GM23338 (cell line): ENCODE results near the gene RNF217. TPM values are rescaled to one million over a fixed set of nuclear protein-coding genes. Genes with fewer than 3 reads are reported as not detected.

Source experiments
- ATAC-seq: fragments of 200-7000 bp; cut with Tn5 transposase; 3 replicates; pipeline ENCODE4 v1.9.1; 2020
- DNase-seq: peaks from one replicate; pipeline ENCODE4 v3.0.0-alpha.2; 2015; ENCODE audit warnings: low spot score
- H2AFZ ChIP-seq: fragments of 200-600 bp; sonication (generic); 2 replicates; pipeline ENCODE4 v1.8.0; 2016; ENCODE audit warnings: antibody characterized with exemption, mild to moderate bottlenecking, moderate library complexity
- H3F3A ChIP-seq: fragments of 200-600 bp; sonication (generic); replicated peaks from 2 replicates; pipeline ENCODE4 v1.8.0; 2017; ENCODE audit warnings: antibody characterized with exemption, mixed run types, low read depth
- H3K27ac ChIP-seq: fragments of 200-600 bp; sonication (generic); 2 replicates; pipeline ENCODE4 v1.6.1; 2016; ENCODE audit warnings: low read depth
- H3K27me3 ChIP-seq: fragments of 200-600 bp; sonication (generic); 2 replicates; pipeline ENCODE4 v1.8.0; 2016; ENCODE audit warnings: mild to moderate bottlenecking, mixed run types, moderate library complexity; ENCODE audit not compliant: insufficient read depth
- H3K36me3 ChIP-seq: fragments of 200-600 bp; sonication (generic); 2 replicates; pipeline ENCODE4 v1.8.0; 2016; ENCODE audit warnings: mild to moderate bottlenecking; ENCODE audit not compliant: insufficient read depth
- H3K4me1 ChIP-seq: fragments of 200-600 bp; sonication (generic); 2 replicates; pipeline ENCODE4 v1.8.0; 2016; ENCODE audit warnings: mild to moderate bottlenecking, moderate library complexity; ENCODE audit not compliant: insufficient read depth
- H3K4me2 ChIP-seq: fragments of 200-600 bp; sonication (generic); 2 replicates; pipeline ENCODE4 v1.7.1; 2017; ENCODE audit warnings: mixed run types
- H3K4me3 ChIP-seq: fragments of 200-600 bp; sonication (generic); 2 replicates; pipeline ENCODE4 v1.6.1; 2016; ENCODE audit warnings: mixed run types
- H3K79me2 ChIP-seq: fragments of 200-600 bp; sonication (generic); replicated peaks from 2 replicates; pipeline ENCODE4 v1.8.0; 2017; ENCODE audit warnings: mild to moderate bottlenecking; ENCODE audit not compliant: insufficient read depth
- H3K9me2 ChIP-seq: fragments of 200-600 bp; sonication (generic); 2 replicates; pipeline ENCODE4 v1.8.0; 2017; ENCODE audit not compliant: insufficient read depth
- H4K20me1 ChIP-seq: fragments of 200-600 bp; sonication (generic); replicated peaks from 2 replicates; pipeline ENCODE4 v1.8.0; 2017; ENCODE audit warnings: mild to moderate bottlenecking; ENCODE audit not compliant: insufficient read depth
- H3K27ac Mint-ChIP-seq: 2 replicates; pipeline ENCODE4 v1.8.0; 2020; ENCODE audit warnings: inconsistent platforms, mild to moderate bottlenecking, moderate library complexity, mixed read lengths
- H3K27me3 Mint-ChIP-seq: 3 replicates; pipeline ENCODE4 v1.8.0; 2022; ENCODE audit warnings: low read depth, mild to moderate bottlenecking, moderate library complexity, mixed read lengths, inconsistent platforms; ENCODE audit not compliant: insufficient read depth, poor library complexity
- H3K36me3 Mint-ChIP-seq: 3 replicates; pipeline ENCODE4 v1.8.0; 2021; ENCODE audit warnings: low read depth, mild to moderate bottlenecking, inconsistent platforms, moderate library complexity, mixed read lengths
- H3K4me1 Mint-ChIP-seq: 3 replicates; pipeline ENCODE4 v1.8.0; 2020; ENCODE audit warnings: mild to moderate bottlenecking, inconsistent platforms, mixed read lengths
- H3K4me3 Mint-ChIP-seq: 3 replicates; pipeline ENCODE4 v1.8.0; 2021; ENCODE audit warnings: moderate library complexity, mild to moderate bottlenecking, inconsistent platforms, mixed read lengths
- H3K9me3 Mint-ChIP-seq: 3 replicates; pipeline ENCODE4 v1.8.0; 2020; ENCODE audit warnings: moderate library complexity, mild to moderate bottlenecking, inconsistent platforms, mixed read lengths
- CREB1 ChIP-seq: fragments of 250-450 bp; sonication (Bioruptor Pico); IDR thresholded peaks from 2 replicates; pipeline ENCODE4 v1.5.0; 2020; ENCODE audit warnings: low read depth, mild to moderate bottlenecking, moderate library complexity
- CTCF ChIP-seq, 2 experiments: fragments of 200-600 bp in 1 of 2; sonication (generic) in 1 of 2; conservative IDR thresholded peaks; 2 replicates each; pipeline versions ENCODE4 v1.5.1 to v1.6.1; 2016 to 2017; ENCODE audit warnings: antibody characterized with exemption in 2 of 2, low read depth in 2 of 2, mild to moderate bottlenecking in 2 of 2, moderate library complexity in 1 of 2
- EZH2 ChIP-seq: fragments of 200-600 bp; sonication (generic); IDR thresholded peaks from one replicate; pipeline ENCODE4 v1.8.0; 2017; ENCODE audit warnings: antibody characterized with exemption, mild to moderate bottlenecking, low read depth; ENCODE audit not compliant: unreplicated experiment
- EZH2phosphoT487 ChIP-seq: fragments of 200-600 bp; sonication (generic); IDR thresholded peaks from one replicate; pipeline ENCODE4 v1.8.1; 2018; ENCODE audit warnings: antibody characterized with exemption; ENCODE audit not compliant: unreplicated experiment
- JUNB ChIP-seq: IDR thresholded peaks from one replicate; pipeline ENCODE4 v1.6.1; 2016; ENCODE audit warnings: antibody characterized with exemption; ENCODE audit not compliant: unreplicated experiment
- NANOG ChIP-seq: IDR thresholded peaks from 2 replicates; pipeline ENCODE4 v1.6.1; 2016; ENCODE audit warnings: antibody characterized with exemption, borderline replicate concordance
- POLR2AphosphoS5 ChIP-seq: IDR thresholded peaks from 2 replicates; pipeline ENCODE4 v1.6.1; 2016; ENCODE audit warnings: antibody characterized with exemption, low read depth
- STAT1 ChIP-seq: IDR thresholded peaks from one replicate; pipeline ENCODE4 v1.6.1; 2016; ENCODE audit warnings: antibody characterized with exemption; ENCODE audit not compliant: unreplicated experiment
- ZNF114 ChIP-seq: fragments of 250-450 bp; sonication (Bioruptor Pico); IDR thresholded peaks from 2 replicates; pipeline ENCODE4 v1.5.0; 2020; ENCODE audit warnings: mild to moderate bottlenecking, moderate library complexity
- ZNF331 ChIP-seq: fragments of 250-450 bp; sonication (Bioruptor Pico); IDR thresholded peaks from 2 replicates; pipeline ENCODE4 v1.5.0; 2020; ENCODE audit warnings: low read depth, mild to moderate bottlenecking, moderate library complexity
- polyA plus RNA-seq: library from polyadenylated mRNA; unstranded; fragments of >200 nt; fragmentation: Nextera tagmentation; extraction: Ambion mirVana; gene quantifications from 2 replicates; pipeline ENCODE4 v1.2.1, GENCODE V29; 2016
- total RNA-seq: library from RNA; depleted of rRNA; stranded (reverse); fragments of >200 nt; shearing (Covaris generic); gene quantifications from 2 replicates; pipeline ENCODE4 v1.2.3, GENCODE V29; 2014
- TF ChIP-seq, protein P1 (sequence below): IDR thresholded peaks from 2 replicates; pipeline ENCODE4 v1.6.1; 2016; ENCODE audit warnings: antibody characterized with exemption
- TF ChIP-seq, protein P2 (sequence below): IDR thresholded peaks from one replicate; pipeline ENCODE4 v1.6.1; 2018; ENCODE audit warnings: antibody characterized with exemption; ENCODE audit not compliant: unreplicated experiment
- TF ChIP-seq, protein P3 (sequence below): fragments of 250-450 bp; sonication (Bioruptor Pico); IDR thresholded peaks from 2 replicates; pipeline ENCODE4 v1.5.0; 2020; ENCODE audit warnings: mild to moderate bottlenecking, moderate library complexity

Gene RNF217
- total and polyA plus RNA-seq, 2 experiments from 2014 or later: 1.7 to 6.2 TPM

GRCh38 chr6:125101631-125102030 is 139.4 kb downstream of the RNF217 start:
- no peaks in the 10 kb centered on the region for H3K36me3 ChIP-seq
- Mint-ChIP-seq H3K4me3 (no peak overlapping the region), H3K27me3 (peaks cover 12% of the 10 kb centered on the region), H3K36me3 (no peaks in the 10 kb centered on the region), H3K9me3 (no peaks in the 10 kb centered on the region), H3K4me1 (peaks cover 40% of the 10 kb centered on the region), H3K27ac (no peak overlapping the region)
- H3K27me3 ChIP-seq: peaks cover 21% of the 10 kb centered on the region
- no peaks in the 10 kb centered on the region for H3F3A ChIP-seq
- H3K4me1 ChIP-seq: peaks cover 11% of the 10 kb centered on the region; the same call in 1 of the 2 replicates
- ATAC-seq: no peak
- no peak for DNase-seq
- no peak overlapping the region for H2AFZ ChIP-seq
- H3K27ac ChIP-seq: no peak overlapping the region
- TF ChIP-seq CREB1 (CRISPR knock-in tag) (no peak), EZH2 (no peak), ZNF114 (CRISPR knock-in tag) (no peak), CTCF (conservative IDR thresholded peaks at IDR 0.05; ENCODE audit: low read depth in 2 of 2) (no peak), EZH2phosphoT487 (no peak), ZNF331 (CRISPR knock-in tag) (no peak), STAT1 (no peak), JUNB (no peak), NANOG (no peak), POLR2AphosphoS5 (no peak)
- TF ChIP-seq, protein P1, sequence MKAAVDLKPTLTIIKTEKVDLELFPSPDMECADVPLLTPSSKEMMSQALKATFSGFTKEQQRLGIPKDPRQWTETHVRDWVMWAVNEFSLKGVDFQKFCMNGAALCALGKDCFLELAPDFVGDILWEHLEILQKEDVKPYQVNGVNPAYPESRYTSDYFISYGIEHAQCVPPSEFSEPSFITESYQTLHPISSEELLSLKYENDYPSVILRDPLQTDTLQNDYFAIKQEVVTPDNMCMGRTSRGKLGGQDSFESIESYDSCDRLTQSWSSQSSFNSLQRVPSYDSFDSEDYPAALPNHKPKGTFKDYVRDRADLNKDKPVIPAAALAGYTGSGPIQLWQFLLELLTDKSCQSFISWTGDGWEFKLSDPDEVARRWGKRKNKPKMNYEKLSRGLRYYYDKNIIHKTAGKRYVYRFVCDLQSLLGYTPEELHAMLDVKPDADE: no peak
- TF ChIP-seq, protein P2, sequence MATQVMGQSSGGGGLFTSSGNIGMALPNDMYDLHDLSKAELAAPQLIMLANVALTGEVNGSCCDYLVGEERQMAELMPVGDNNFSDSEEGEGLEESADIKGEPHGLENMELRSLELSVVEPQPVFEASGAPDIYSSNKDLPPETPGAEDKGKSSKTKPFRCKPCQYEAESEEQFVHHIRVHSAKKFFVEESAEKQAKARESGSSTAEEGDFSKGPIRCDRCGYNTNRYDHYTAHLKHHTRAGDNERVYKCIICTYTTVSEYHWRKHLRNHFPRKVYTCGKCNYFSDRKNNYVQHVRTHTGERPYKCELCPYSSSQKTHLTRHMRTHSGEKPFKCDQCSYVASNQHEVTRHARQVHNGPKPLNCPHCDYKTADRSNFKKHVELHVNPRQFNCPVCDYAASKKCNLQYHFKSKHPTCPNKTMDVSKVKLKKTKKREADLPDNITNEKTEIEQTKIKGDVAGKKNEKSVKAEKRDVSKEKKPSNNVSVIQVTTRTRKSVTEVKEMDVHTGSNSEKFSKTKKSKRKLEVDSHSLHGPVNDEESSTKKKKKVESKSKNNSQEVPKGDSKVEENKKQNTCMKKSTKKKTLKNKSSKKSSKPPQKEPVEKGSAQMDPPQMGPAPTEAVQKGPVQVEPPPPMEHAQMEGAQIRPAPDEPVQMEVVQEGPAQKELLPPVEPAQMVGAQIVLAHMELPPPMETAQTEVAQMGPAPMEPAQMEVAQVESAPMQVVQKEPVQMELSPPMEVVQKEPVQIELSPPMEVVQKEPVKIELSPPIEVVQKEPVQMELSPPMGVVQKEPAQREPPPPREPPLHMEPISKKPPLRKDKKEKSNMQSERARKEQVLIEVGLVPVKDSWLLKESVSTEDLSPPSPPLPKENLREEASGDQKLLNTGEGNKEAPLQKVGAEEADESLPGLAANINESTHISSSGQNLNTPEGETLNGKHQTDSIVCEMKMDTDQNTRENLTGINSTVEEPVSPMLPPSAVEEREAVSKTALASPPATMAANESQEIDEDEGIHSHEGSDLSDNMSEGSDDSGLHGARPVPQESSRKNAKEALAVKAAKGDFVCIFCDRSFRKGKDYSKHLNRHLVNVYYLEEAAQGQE: no peak
- TF ChIP-seq, protein P3, sequence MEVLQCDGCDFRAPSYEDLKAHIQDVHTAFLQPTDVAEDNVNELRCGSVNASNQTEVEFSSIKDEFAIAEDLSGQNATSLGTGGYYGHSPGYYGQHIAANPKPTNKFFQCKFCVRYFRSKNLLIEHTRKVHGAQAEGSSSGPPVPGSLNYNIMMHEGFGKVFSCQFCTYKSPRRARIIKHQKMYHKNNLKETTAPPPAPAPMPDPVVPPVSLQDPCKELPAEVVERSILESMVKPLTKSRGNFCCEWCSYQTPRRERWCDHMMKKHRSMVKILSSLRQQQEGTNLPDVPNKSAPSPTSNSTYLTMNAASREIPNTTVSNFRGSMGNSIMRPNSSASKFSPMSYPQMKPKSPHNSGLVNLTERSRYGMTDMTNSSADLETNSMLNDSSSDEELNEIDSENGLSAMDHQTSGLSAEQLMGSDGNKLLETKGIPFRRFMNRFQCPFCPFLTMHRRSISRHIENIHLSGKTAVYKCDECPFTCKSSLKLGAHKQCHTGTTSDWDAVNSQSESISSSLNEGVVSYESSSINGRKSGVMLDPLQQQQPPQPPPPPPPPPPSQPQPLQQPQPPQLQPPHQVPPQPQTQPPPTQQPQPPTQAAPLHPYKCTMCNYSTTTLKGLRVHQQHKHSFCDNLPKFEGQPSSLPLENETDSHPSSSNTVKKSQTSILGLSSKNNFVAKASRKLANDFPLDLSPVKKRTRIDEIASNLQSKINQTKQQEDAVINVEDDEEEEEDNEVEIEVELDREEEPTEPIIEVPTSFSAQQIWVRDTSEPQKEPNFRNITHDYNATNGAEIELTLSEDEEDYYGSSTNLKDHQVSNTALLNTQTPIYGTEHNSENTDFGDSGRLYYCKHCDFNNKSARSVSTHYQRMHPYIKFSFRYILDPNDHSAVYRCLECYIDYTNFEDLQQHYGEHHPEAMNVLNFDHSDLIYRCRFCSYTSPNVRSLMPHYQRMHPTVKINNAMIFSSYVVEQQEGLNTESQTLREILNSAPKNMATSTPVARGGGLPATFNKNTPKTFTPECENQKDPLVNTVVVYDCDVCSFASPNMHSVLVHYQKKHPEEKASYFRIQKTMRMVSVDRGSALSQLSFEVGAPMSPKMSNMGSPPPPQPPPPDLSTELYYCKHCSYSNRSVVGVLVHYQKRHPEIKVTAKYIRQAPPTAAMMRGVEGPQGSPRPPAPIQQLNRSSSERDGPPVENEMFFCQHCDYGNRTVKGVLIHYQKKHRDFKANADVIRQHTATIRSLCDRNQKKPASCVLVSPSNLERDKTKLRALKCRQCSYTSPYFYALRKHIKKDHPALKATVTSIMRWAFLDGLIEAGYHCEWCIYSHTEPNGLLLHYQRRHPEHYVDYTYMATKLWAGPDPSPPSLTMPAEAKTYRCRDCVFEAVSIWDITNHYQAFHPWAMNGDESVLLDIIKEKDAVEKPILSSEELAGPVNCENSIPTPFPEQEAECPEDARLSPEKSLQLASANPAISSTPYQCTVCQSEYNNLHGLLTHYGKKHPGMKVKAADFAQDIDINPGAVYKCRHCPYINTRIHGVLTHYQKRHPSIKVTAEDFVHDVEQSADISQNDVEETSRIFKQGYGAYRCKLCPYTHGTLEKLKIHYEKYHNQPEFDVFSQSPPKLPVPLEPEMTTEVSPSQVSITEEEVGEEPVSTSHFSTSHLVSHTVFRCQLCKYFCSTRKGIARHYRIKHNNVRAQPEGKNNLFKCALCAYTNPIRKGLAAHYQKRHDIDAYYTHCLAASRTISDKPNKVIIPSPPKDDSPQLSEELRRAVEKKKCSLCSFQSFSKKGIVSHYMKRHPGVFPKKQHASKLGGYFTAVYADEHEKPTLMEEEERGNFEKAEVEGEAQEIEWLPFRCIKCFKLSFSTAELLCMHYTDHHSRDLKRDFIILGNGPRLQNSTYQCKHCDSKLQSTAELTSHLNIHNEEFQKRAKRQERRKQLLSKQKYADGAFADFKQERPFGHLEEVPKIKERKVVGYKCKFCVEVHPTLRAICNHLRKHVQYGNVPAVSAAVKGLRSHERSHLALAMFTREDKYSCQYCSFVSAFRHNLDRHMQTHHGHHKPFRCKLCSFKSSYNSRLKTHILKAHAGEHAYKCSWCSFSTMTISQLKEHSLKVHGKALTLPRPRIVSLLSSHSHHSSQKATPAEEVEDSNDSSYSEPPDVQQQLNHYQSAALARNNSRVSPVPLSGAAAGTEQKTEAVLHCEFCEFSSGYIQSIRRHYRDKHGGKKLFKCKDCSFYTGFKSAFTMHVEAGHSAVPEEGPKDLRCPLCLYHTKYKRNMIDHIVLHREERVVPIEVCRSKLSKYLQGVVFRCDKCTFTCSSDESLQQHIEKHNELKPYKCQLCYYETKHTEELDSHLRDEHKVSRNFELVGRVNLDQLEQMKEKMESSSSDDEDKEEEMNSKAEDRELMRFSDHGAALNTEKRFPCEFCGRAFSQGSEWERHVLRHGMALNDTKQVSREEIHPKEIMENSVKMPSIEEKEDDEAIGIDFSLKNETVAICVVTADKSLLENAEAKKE (CRISPR knock-in tag): no peak
- H3K79me2 ChIP-seq: no peaks in the 10 kb centered on the region
- H3K9me2 ChIP-seq: no peaks in the 10 kb centered on the region
- H4K20me1 ChIP-seq: no peaks in the 10 kb centered on the region
- H3K4me3 ChIP-seq: no peak overlapping the region
- no peak overlapping the region for H3K4me2 ChIP-seq
